Subcutaneous adipose tissue (tissue), 4 donors: ENCODE data around the gene TYRO3. TPM values are rescaled to one million over a fixed set of nuclear protein-coding genes. Genes with fewer than 3 reads are reported as not detected.

ENCODE experiments used
- total RNA-seq, 4 donors: library from RNA; depleted of rRNA; stranded (reverse); fragments of >200 nt; gene quantifications; one replicate each; pipeline ENCODE4 v1.1.0, GENCODE V29; 2016

TYRO3 gene
- total RNA-seq, 4 donors from 2014 or later = 29.5 to 72.2 (median 35.8) TPM

Other genes starting within 250 kb of the TYRO3 start
- 1 to 10 TPM in 1 of 4 donors, not detected in 3; 1.2 TPM for gene OIP5, start 226.6 kb upstream of the TYRO3 start, total RNA-seq
- 10 to 100 TPM in 1 of 4 donors, 1 to 10 TPM in 3; 2.6 to 12.6 (median 5.3) TPM for gene NUSAP1, start 226.3 kb upstream of the TYRO3 start, total RNA-seq
- gene NDUFAF1, start 156.7 kb upstream of the TYRO3 start, total RNA-seq = 10 to 100 TPM; 13.1 to 23.9 (median 16.9) TPM
- 10 to 100 TPM; 21.7 to 58.7 (median 32.5) TPM for gene RTF1, start 142.1 kb upstream of the TYRO3 start, total RNA-seq
- gene ITPKA, start 65.3 kb upstream of the TYRO3 start, total RNA-seq = 1 to 10 TPM in 1 of 4 donors, under 1 TPM in 1, not detected in 2; 0.34 to 1.5 TPM
- gene LTK, start 45.4 kb upstream of the TYRO3 start, total RNA-seq = 1 to 10 TPM in 1 of 4 donors, under 1 TPM in 3; 0.33 to 2.4 (median 0.48) TPM
- 10 to 100 TPM; 12.6 to 34.5 (median 19.0) TPM for gene RPAP1, start 15.0 kb upstream of the TYRO3 start, total RNA-seq
- gene MGA, start 101.2 kb downstream of the TYRO3 start, total RNA-seq = 10 to 100 TPM; 29.1 to 43.4 (median 33.3) TPM
- gene MAPKBP1, start 215.3 kb downstream of the TYRO3 start, total RNA-seq = 10 to 100 TPM in 1 of 4 donors, 1 to 10 TPM in 3; 6.7 to 17.3 (median 7.8) TPM